Ascending aorta (tissue), 2 donors: Measurements from ENCODE around the gene LCE4A. TPM values are rescaled to one million over a fixed set of nuclear protein-coding genes. Genes with fewer than 3 reads are reported as not detected.
"Not testable (repeated sequence)": the region's sequence is repeated elsewhere in the genome, so short reads cannot be mapped to it uniquely, and the experiment has no call there.

ENCODE experiments used
- DNase-seq, 2 donors: peaks; one replicate each; pipeline ENCODE4 v3.0.0-alpha.2; 2019; ENCODE audit warnings: low spot score in 2 of 2
- H3K27ac ChIP-seq, 2 donors: fragments of 200-600 bp; sonication (generic); one replicate each; pipeline ENCODE4 v1.5.1; 2016 to 2017; ENCODE audit warnings: mild to moderate bottlenecking in 1 of 2
- H3K27me3 ChIP-seq: fragments of 200-600 bp; sonication (generic); one replicate; pipeline ENCODE4 v1.5.1; 2017
- H3K36me3 ChIP-seq, 2 donors: fragments of 200-600 bp; sonication (generic); one replicate each; pipeline ENCODE4 v1.5.1; 2016
- H3K4me1 ChIP-seq, 2 donors: fragments of 200-600 bp; sonication (generic); one replicate each; pipeline ENCODE4 v1.5.1; 2016 to 2017; ENCODE audit warnings: mild to moderate bottlenecking in 1 of 2
- H3K4me3 ChIP-seq, 2 donors: fragments of 200-600 bp; sonication (generic); one replicate each; pipeline ENCODE4 v1.5.1; 2016 to 2017; ENCODE audit warnings: mild to moderate bottlenecking in 1 of 2
- H3K9me3 ChIP-seq, 2 donors: fragments of 200-600 bp; sonication (generic); one replicate each; pipeline ENCODE4 v1.5.1; 2016
- CTCF ChIP-seq, 3 experiments: fragments of 200-600 bp in 2 of 3; fragments of 450-650 bp in 1 of 3; sonication (generic) in 2 of 3; IDR thresholded peaks; one replicate each; pipeline ENCODE4 v1.5.1; 2016 to 2019; ENCODE audit warnings: antibody characterized with exemption in 3 of 3, mild to moderate bottlenecking in 1 of 3, moderate library complexity in 1 of 3
- intact Hi-C: fragments of 100-400 bp; cut with DNase I; formaldehyde crosslinking; loops from one replicate; pipeline ENCODE4 v1.15.1; 2023
- total RNA-seq: library from RNA; depleted of rRNA; stranded (reverse); fragments of >200 nt; gene quantifications from one replicate; pipeline ENCODE4 v1.1.0, GENCODE V29; 2016

The LCE4A gene
- total RNA-seq, 1 donor from 2014 or later = not detected

GRCh38 chr1:152679459-152679858 is 28.5 kb upstream of the LCE4A start:
- Histone ChIP-seq H3K4me3 (no peak overlapping the region), H3K27me3 (no peaks in the 10 kb centered on the region), H3K9me3 (no peaks in the 10 kb centered on the region), H3K36me3 (no peaks in the 10 kb centered on the region), H3K4me1 (no peaks in the 10 kb centered on the region), H3K27ac (no peak overlapping the region)
- DNase-seq = no peak
- no peak for TF ChIP-seq CTCF (IDR thresholded peaks at IDR 0.05)
- intact Hi-C loops = no loop called here

GRCh38 chr1:152681616-152682015 is 26.3 kb upstream of the LCE4A start:
- Histone ChIP-seq H3K27me3 (no peaks in the 10 kb centered on the region), H3K4me3 (no peak overlapping the region), H3K27ac (no peak overlapping the region), H3K4me1 (no peaks in the 10 kb centered on the region), H3K9me3 (no peaks in the 10 kb centered on the region), H3K36me3 (no peaks in the 10 kb centered on the region)
- DNase-seq = no peak
- no peak for TF ChIP-seq CTCF (IDR thresholded peaks at IDR 0.05)
- intact Hi-C loops = no loop called here

GRCh38 chr1:152683846-152684245 is 24.1 kb upstream of the LCE4A start:
- no peak for TF ChIP-seq CTCF (IDR thresholded peaks at IDR 0.05)
- no peaks in the 10 kb centered on the region for H3K36me3 ChIP-seq
- no peaks in the 10 kb centered on the region for H3K27me3 ChIP-seq
- H3K9me3 ChIP-seq = no peaks in the 10 kb centered on the region
- intact Hi-C loops = no loop called here
- no peak overlapping the region for H3K4me3 ChIP-seq
- H3K4me1 ChIP-seq = no peaks in the 10 kb centered on the region
- DNase-seq = no peak
- H3K27ac ChIP-seq = no peak overlapping the region

GRCh38 chr1:152685823-152686222 is 22.1 kb upstream of the LCE4A start, which contains the start of gene LCE2B:
Gene LCE2B (plus strand): TSS chr1:152686123. CDS start chr1:152686844, 721 bp downstream.
- H3K4me1 ChIP-seq, DNase-seq, H3K27me3 ChIP-seq, H3K9me3 ChIP-seq, H3K36me3 ChIP-seq, H3K4me3 ChIP-seq, intact Hi-C loops, H3K27ac ChIP-seq: not testable (repeated sequence)

GRCh38 chr1:152697701-152698600 is 10.0 kb upstream of the LCE4A start, which contains the start of gene LCE2A:
Gene LCE2A (plus strand): TSS chr1:152698345. CDS start chr1:152698902, 557 bp downstream.
- H3K27me3 ChIP-seq = no peaks in the 10 kb centered on the region
- H3K4me1 ChIP-seq = no peaks in the 10 kb centered on the region
- DNase-seq = no peak
- no peak within 1 kb of the TSS for H3K27ac ChIP-seq
- H3K9me3 ChIP-seq = no peaks in the 10 kb centered on the region
- no peak for TF ChIP-seq CTCF (IDR thresholded peaks at IDR 0.05)
- no peak within 1 kb of the TSS for H3K4me3 ChIP-seq
- H3K36me3 ChIP-seq = no peaks in the 10 kb centered on the region
- intact Hi-C loops = no loop called here

- no peaks in the 10 kb centered on the region for H3K4me1 ChIP-seq
- H3K9me3 ChIP-seq = no peaks in the 10 kb centered on the region
- no peaks in the 10 kb centered on the region for H3K36me3 ChIP-seq
- DNase-seq = no peak
- H3K4me3 ChIP-seq = no peak overlapping the region
- H3K27me3 ChIP-seq = no peaks in the 10 kb centered on the region
- no peak overlapping the region for H3K27ac ChIP-seq
- TF ChIP-seq CTCF (IDR thresholded peaks at IDR 0.05) = no peak
- intact Hi-C loops = no loop called here
These were observed 8.2 kb upstream of the LCE4A start for GRCh38 chr1:152699746-152700145.
